ENCODE measurements around the gene TARS3. TPM values are rescaled to one million over a fixed set of nuclear protein-coding genes. Genes with fewer than 3 reads are reported as not detected.
A peak's percentile ranks its signal among the peaks of the same experiment; 100 is the strongest.

Gene TARS3
- polyA plus RNA-seq, 2 of the 4 experiments (the other 2 are of a cell fraction), result 6.7 to 9.5 TPM

- DNase-seq (ENCODE audit: low read depth in 1 of 2, low spot score in 1 of 2) (no peak), FAIRE-seq (no peak), ATAC-seq (no peak)
- ChIA-PET CTCF (interaction anchor here (1.1 kb wide), 1 partner anchor 48 kb away, joined by 3 read pairs; no protein-coding TSS in a partner anchor), POLR2A (no interaction called here)
- Histone ChIP-seq H3K4me3 (no peak overlapping the region), H3K27ac (no peak overlapping the region), H3K4me2 (no peak overlapping the region; the same call in 2 of the 3 replicates), H3K4me1 (peaks cover 6% of the 10 kb centered on the region), H3K9me3 (no peaks in the 10 kb centered on the region)
- 54% methylated on average over 2 of the region's 2 CpGs for WGBS (ENCODE audit: missing lambda C conversion rate)
- TF ChIP-seq HMGXB4 (CRISPR knock-in tag; IDR thresholded peaks at IDR 0.05; ENCODE audit: borderline replicate concordance), result no peak
- TF ChIP-seq, protein P1, sequence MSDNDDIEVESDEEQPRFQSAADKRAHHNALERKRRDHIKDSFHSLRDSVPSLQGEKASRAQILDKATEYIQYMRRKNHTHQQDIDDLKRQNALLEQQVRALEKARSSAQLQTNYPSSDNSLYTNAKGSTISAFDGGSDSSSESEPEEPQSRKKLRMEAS (IDR thresholded peaks at IDR 0.05), result no peak
- no peak for TF ChIP-seq RCOR1 (IDR thresholded peaks at IDR 0.05; ENCODE audit: low read depth, low read length)
- no peak for TF ChIP-seq FOXS1 (CRISPR knock-in tag; IDR thresholded peaks at IDR 0.05)
- no peak for TF ChIP-seq HES2 (IDR thresholded peaks at IDR 0.05)
- TF ChIP-seq CTCF (IDR thresholded peaks at IDR 0.05), result no peak
- TF ChIP-seq CHD2 (IDR thresholded peaks at IDR 0.05; ENCODE audit: low read length, partially characterized antibody), result no peak
- TF ChIP-seq NR3C1 (IDR thresholded peaks at IDR 0.05), result no peak
- no peak for TF ChIP-seq SREBF2 (IDR thresholded peaks at IDR 0.05)
- TF ChIP-seq EP300 (IDR thresholded peaks at IDR 0.05), result no peak
- TF ChIP-seq BHLHE40 (IDR thresholded peaks at IDR 0.05; ENCODE audit: low read depth, low read length), result no peak
Observed at GRCh38 chr15:101725073-101725472, 800 bp upstream of the TARS3 start.

DNA sequence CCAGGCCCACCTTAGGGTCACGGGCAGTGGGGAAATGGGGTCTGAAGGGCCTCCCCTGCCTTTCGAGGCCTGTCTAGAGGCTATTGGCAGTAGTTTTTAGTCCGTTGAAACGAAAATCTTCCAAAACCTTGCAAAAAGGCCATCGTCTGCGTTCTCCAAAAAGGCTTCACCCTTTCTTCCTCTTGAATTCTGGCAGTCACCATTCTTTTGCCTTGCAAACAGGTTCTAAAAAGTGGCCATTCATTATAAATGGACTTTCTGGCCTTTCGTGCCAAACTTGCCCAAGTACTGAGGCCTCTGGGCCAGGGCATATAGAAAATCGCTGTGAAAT, 367 bp upstream of the TARS3 start:
- H3K4me3 ChIP-seq, result peak overlapping the region; percentile 32; the same call in 2 of the 3 replicates
- CTCF ChIA-PET, result interaction anchor here (0.7 to 1.7 kb wide), 6 partner anchors 9 to 57 kb away, joined by 3 to 6 read pairs (median 3); no protein-coding TSS in a partner anchor
- no peak for TF ChIP-seq SREBF2 (IDR thresholded peaks at IDR 0.05)
- TF ChIP-seq CTCF (IDR thresholded peaks at IDR 0.05), result no peak
- no peak for TF ChIP-seq RFX5 (IDR thresholded peaks at IDR 0.05)
- TF ChIP-seq TP53 (CRISPR knock-in tag; IDR thresholded peaks at IDR 0.05), result no peak
- no peak for TF ChIP-seq FOXS1 (CRISPR knock-in tag; IDR thresholded peaks at IDR 0.05)
- no peak for TF ChIP-seq CBX2 (IDR thresholded peaks at IDR 0.05; ENCODE audit: borderline replicate concordance, low read depth)
- no peak for TF ChIP-seq POLR2A (IDR thresholded peaks at IDR 0.05; ENCODE audit: low read length)
- no peak for TF ChIP-seq CHD4 (IDR thresholded peaks at IDR 0.05; ENCODE audit: borderline replicate concordance)
- TF ChIP-seq ZC3H11A (IDR thresholded peaks at IDR 0.05), result no peak
- no peak for TF ChIP-seq JUNB (IDR thresholded peaks at IDR 0.05)
- no peak for TF ChIP-seq NR3C1 (IDR thresholded peaks at IDR 0.05)
- TF ChIP-seq, protein P2, sequence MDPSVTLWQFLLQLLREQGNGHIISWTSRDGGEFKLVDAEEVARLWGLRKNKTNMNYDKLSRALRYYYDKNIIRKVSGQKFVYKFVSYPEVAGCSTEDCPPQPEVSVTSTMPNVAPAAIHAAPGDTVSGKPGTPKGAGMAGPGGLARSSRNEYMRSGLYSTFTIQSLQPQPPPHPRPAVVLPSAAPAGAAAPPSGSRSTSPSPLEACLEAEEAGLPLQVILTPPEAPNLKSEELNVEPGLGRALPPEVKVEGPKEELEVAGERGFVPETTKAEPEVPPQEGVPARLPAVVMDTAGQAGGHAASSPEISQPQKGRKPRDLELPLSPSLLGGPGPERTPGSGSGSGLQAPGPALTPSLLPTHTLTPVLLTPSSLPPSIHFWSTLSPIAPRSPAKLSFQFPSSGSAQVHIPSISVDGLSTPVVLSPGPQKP (IDR thresholded peaks at IDR 0.05; ENCODE audit: low read depth, low read length), result no peak
- no peak for TF ChIP-seq CEBPB (IDR thresholded peaks at IDR 0.05)

More for the DNA sequence above, 367 bp upstream of the TARS3 start:
- Histone ChIP-seq H3K27ac (no peak overlapping the region), H3K9me3 (no peaks in the 10 kb centered on the region), H3K4me2 (peak overlapping the region; percentile 93), H3K4me1 (peaks cover 6% of the 10 kb centered on the region)
- FAIRE-seq (no peak), DNase-seq (ENCODE audit: low read depth in 1 of 2, low spot score in 1 of 2) (no peak), ATAC-seq (no peak)
- POLR2A ChIA-PET, result interaction anchor here (1.3 kb wide), 1 partner anchor 13 kb away, joined by 5 read pairs; no protein-coding TSS in a partner anchor
- 31% methylated on average over 8 of the region's 8 CpGs for WGBS (ENCODE audit: missing lambda C conversion rate)

Measured in A549 (cell line).